CD4-positive, alpha-beta T cell treated with Interleukin-12 subunit alpha and Interleukin-12 subunit beta, for 1 hour (primary cell): ENCODE data around the gene THAP10.
A peak's percentile ranks its signal among the peaks of the same experiment; 100 is the strongest.
"Not testable (repeated sequence)": the region's sequence is repeated elsewhere in the genome, so short reads cannot be mapped to it uniquely, and the experiment has no call there.

Experiments
- DNase-seq: peaks from one replicate; pipeline ENCODE4 v3.0.0-alpha.2; 2020

THAP10 gene

GRCh38 chr15:70892002-70892911, at the start of gene THAP10, which contains the start of gene LRRC49:
Gene THAP10, minus strand, starts transcription at chr15:70892433. Its CDS starts 161 bp downstream, at chr15:70892272.
Gene LRRC49, plus strand, starts transcription at chr15:70892826. Its CDS starts 69 bp downstream, at chr15:70892895.
- peak; percentile 44 for DNase-seq

- no peak for DNase-seq
These were observed 44.1 kb upstream of the THAP10 start for GRCh38 chr15:70936326-70936725.

- no peak for DNase-seq
These were observed 43.4 kb upstream of the THAP10 start for GRCh38 chr15:70935631-70936030.

- DNase-seq, result no peak
These were observed 41.2 kb upstream of the THAP10 start for GRCh38 chr15:70933411-70933810.

- no peak for DNase-seq
These were observed 40.2 kb upstream of the THAP10 start for GRCh38 chr15:70932397-70932796.

GRCh38 chr15:70931821-70932220, 39.6 kb upstream of the THAP10 start:
- DNase-seq, result no peak

- DNase-seq, result not testable (repeated sequence)
These were observed 34.7 kb upstream of the THAP10 start for GRCh38 chr15:70926914-70927313.

GRCh38 chr15:70923311-70924080, 31.3 kb upstream of the THAP10 start:
- no peak for DNase-seq

- DNase-seq, result no peak
These were observed 29.9 kb upstream of the THAP10 start for GRCh38 chr15:70922119-70922518.

GRCh38 chr15:70920981-70921696, 28.9 kb upstream of the THAP10 start:
- DNase-seq, result no peak

- DNase-seq, result no peak
These were observed 25.7 kb upstream of the THAP10 start for GRCh38 chr15:70917955-70918354.

- DNase-seq, result no peak
These were observed 24.3 kb upstream of the THAP10 start for GRCh38 chr15:70916531-70916930.

- DNase-seq, result no peak
These were observed 20.0 kb upstream of the THAP10 start for GRCh38 chr15:70912187-70912586.

- DNase-seq, result no peak
These were observed 18.7 kb upstream of the THAP10 start for GRCh38 chr15:70910958-70911357.

- DNase-seq, result no peak
These were observed 15.7 kb upstream of the THAP10 start for GRCh38 chr15:70907784-70908471.

GRCh38 chr15:70906842-70907241, 14.6 kb upstream of the THAP10 start:
- DNase-seq, result no peak

- no peak for DNase-seq
These were observed 9.9 kb upstream of the THAP10 start for GRCh38 chr15:70902107-70902506.

GRCh38 chr15:70892912-70893560, 803 bp upstream of the THAP10 start:
- no peak for DNase-seq

- no peak for DNase-seq
These were observed 9.9 kb downstream of the THAP10 start for GRCh38 chr15:70882361-70882760.

- no peak for DNase-seq
These were observed 11.5 kb downstream of the THAP10 start for GRCh38 chr15:70880781-70881180.

- no peak for DNase-seq
These were observed 12.8 kb downstream of the THAP10 start for GRCh38 chr15:70879401-70879800.

GRCh38 chr15:70876683-70877082, 15.6 kb downstream of the THAP10 start:
- DNase-seq, result no peak
